Right atrium auricular region (tissue), 2 donors: ENCODE data around the gene IL9. TPM values are rescaled to one million over a fixed set of nuclear protein-coding genes. Genes with fewer than 3 reads are reported as not detected.

ENCODE experiments used
- DNase-seq: peaks from one replicate; pipeline ENCODE4 v3.0.0-alpha.2; 2019; ENCODE audit warnings: low spot score
- H3K27ac ChIP-seq, 2 donors: fragments of 200-600 bp; sonication (generic); 1 replicate in 1 of 2; 2 replicates in 1 of 2; pipeline ENCODE4 v1.5.1; 2016 to 2019
- H3K27me3 ChIP-seq, 2 donors: fragments of 200-600 bp; sonication (generic); one replicate each; pipeline versions ENCODE4 v1.5.1 to v1.6.0; 2017 to 2019
- H3K36me3 ChIP-seq: fragments of 200-600 bp; sonication (generic); one replicate; pipeline ENCODE4 v1.5.1; 2016
- H3K4me1 ChIP-seq, 2 donors: fragments of 200-600 bp; sonication (generic); one replicate each; pipeline versions ENCODE4 v1.5.1 to v1.6.0; 2017 to 2019
- H3K4me3 ChIP-seq, 2 donors: fragments of 200-600 bp; sonication (generic); 1 replicate in 1 of 2; 2 replicates in 1 of 2; pipeline ENCODE4 v1.5.1; 2017 to 2019; ENCODE audit warnings: mild to moderate bottlenecking in 1 of 2, moderate library complexity in 1 of 2
- H3K9me3 ChIP-seq, 2 donors: fragments of 200-600 bp; sonication (generic); one replicate each; pipeline ENCODE4 v1.5.1; 2019
- CTCF ChIP-seq, 2 donors: fragments of 200-600 bp; sonication (generic); IDR thresholded peaks; one replicate each; pipeline ENCODE4 v1.5.1; 2019; ENCODE audit warnings: antibody characterized with exemption in 2 of 2
- total RNA-seq, 2 donors: library from RNA; depleted of rRNA; stranded (reverse); fragments of >200 nt; gene quantifications; one replicate each; pipeline ENCODE4 v1.1.0, GENCODE V29; 2016

Gene IL9
- total RNA-seq, 2 donors from 2014 or later, result not detected

GRCh38 chr5:135851186-135851914 is 44.3 kb downstream of the IL9 start:
- Histone ChIP-seq H3K27ac (no peak overlapping the region), H3K4me3 (no peak overlapping the region), H3K4me1 (no peaks in the 10 kb centered on the region), H3K36me3 (no peaks in the 10 kb centered on the region), H3K27me3 (no peaks in the 10 kb centered on the region), H3K9me3 (no peaks in the 10 kb centered on the region)
- no peak for TF ChIP-seq CTCF (IDR thresholded peaks at IDR 0.05)
- DNase-seq, result no peak

GRCh38 chr5:135850671-135851070 is 45.0 kb downstream of the IL9 start:
- TF ChIP-seq CTCF (IDR thresholded peaks at IDR 0.05), result no peak
- no peak for DNase-seq
- Histone ChIP-seq H3K36me3 (no peaks in the 10 kb centered on the region), H3K4me3 (no peak overlapping the region), H3K27me3 (no peaks in the 10 kb centered on the region), H3K4me1 (no peaks in the 10 kb centered on the region), H3K9me3 (no peaks in the 10 kb centered on the region), H3K27ac (no peak overlapping the region)

GRCh38 chr5:135850231-135850630 is 45.4 kb downstream of the IL9 start:
- no peaks in the 10 kb centered on the region for H3K9me3 ChIP-seq
- H3K4me3 ChIP-seq, result no peak overlapping the region
- H3K27me3 ChIP-seq, result no peaks in the 10 kb centered on the region
- H3K36me3 ChIP-seq, result no peaks in the 10 kb centered on the region
- no peak overlapping the region for H3K27ac ChIP-seq
- H3K4me1 ChIP-seq, result no peaks in the 10 kb centered on the region
- no peak for DNase-seq
- no peak for TF ChIP-seq CTCF (IDR thresholded peaks at IDR 0.05)

GRCh38 chr5:135847976-135848375 is 47.7 kb downstream of the IL9 start:
- no peak for DNase-seq
- TF ChIP-seq CTCF (IDR thresholded peaks at IDR 0.05), result no peak
- Histone ChIP-seq H3K4me3 (no peak overlapping the region), H3K4me1 (no peaks in the 10 kb centered on the region), H3K9me3 (no peaks in the 10 kb centered on the region), H3K27me3 (no peaks in the 10 kb centered on the region), H3K27ac (no peak overlapping the region), H3K36me3 (no peaks in the 10 kb centered on the region)

- Histone ChIP-seq H3K27ac (no peak overlapping the region), H3K9me3 (no peaks in the 10 kb centered on the region), H3K27me3 (no peaks in the 10 kb centered on the region), H3K4me3 (no peak overlapping the region), H3K4me1 (no peaks in the 10 kb centered on the region), H3K36me3 (no peaks in the 10 kb centered on the region)
- TF ChIP-seq CTCF (IDR thresholded peaks at IDR 0.05), result no peak
- no peak for DNase-seq
Measured at GRCh38 chr5:135846311-135846710, 49.3 kb downstream of the IL9 start.
